SK-N-SH (cell line): ENCODE results near the gene ARGLU1.

Experiments used
- EP300 ChIP-seq, 2 experiments: IDR thresholded peaks; 2 replicates each; pipeline versions ENCODE4 v1.4.0 to v1.6.1; 2012; ENCODE audit warnings: borderline replicate concordance in 1 of 2, low read depth in 1 of 2, low read length in 1 of 2
- EZH2phosphoT487 ChIP-seq: fragments of 200-600 bp; sonication (generic); IDR thresholded peaks from 2 replicates; pipeline ENCODE4 v1.6.1; 2017; ENCODE audit warnings: low read depth, mixed run types, mild to moderate bottlenecking, antibody characterized with exemption, moderate library complexity, borderline replicate concordance
- JUND ChIP-seq: IDR thresholded peaks from 2 replicates; pipeline ENCODE4 v1.4.0; 2012
- MAX ChIP-seq: IDR thresholded peaks from 2 replicates; pipeline ENCODE4 v1.4.0; 2012; ENCODE audit warnings: low read depth
- POLR2AphosphoS5 ChIP-seq: IDR thresholded peaks from 2 replicates; pipeline ENCODE4 v1.6.1; 2012; ENCODE audit warnings: low read depth, low read length
- REST ChIP-seq: IDR thresholded peaks from 2 replicates; pipeline ENCODE4 v1.6.1; 2012; ENCODE audit warnings: mild to moderate bottlenecking, low read depth, low read length, moderate library complexity
- RFX5 ChIP-seq: IDR thresholded peaks from 2 replicates; pipeline ENCODE4 v1.6.1; 2012; ENCODE audit warnings: mild to moderate bottlenecking, improper control_type of control experiment, low read length
- RXRA ChIP-seq: IDR thresholded peaks from 2 replicates; pipeline ENCODE4 v1.4.0; 2012; ENCODE audit warnings: low read depth, mild to moderate bottlenecking, borderline replicate concordance
- SMC3 ChIP-seq: IDR thresholded peaks from 2 replicates; pipeline ENCODE4 v1.6.1; 2012; ENCODE audit warnings: low read depth, low read length, improper control_type of control experiment
- TCF12 ChIP-seq: IDR thresholded peaks from 2 replicates; pipeline ENCODE4 v1.4.0; 2012
- TEAD4 ChIP-seq: IDR thresholded peaks from 2 replicates; pipeline ENCODE4 v1.4.0; 2012; ENCODE audit warnings: mild to moderate bottlenecking, borderline replicate concordance; ENCODE audit not compliant: insufficient read depth
- USF1 ChIP-seq: IDR thresholded peaks from 2 replicates; pipeline ENCODE4 v1.4.0; 2012; ENCODE audit warnings: low read depth, borderline replicate concordance
- YY1 ChIP-seq: IDR thresholded peaks from 2 replicates; pipeline ENCODE4 v1.4.0; 2012; ENCODE audit warnings: low read depth, mild to moderate bottlenecking
- TF ChIP-seq, protein P1 (sequence below): fragments of 200-600 bp; sonication (generic); IDR thresholded peaks from 2 replicates; pipeline ENCODE4 v1.6.1; 2017; ENCODE audit warnings: antibody characterized with exemption, mild to moderate bottlenecking, moderate library complexity

- TF ChIP-seq JUND (no peak), SMC3 (no peak), MAX (no peak), TCF12 (no peak), EP300 (IDR thresholded peaks at IDR 0.05; ENCODE audit: borderline replicate concordance in 1 of 2, low read depth in 1 of 2, low read length in 1 of 2) (no peak), USF1 (no peak), RFX5 (no peak), TEAD4 (no peak), REST (no peak), RXRA (no peak), YY1 (no peak), EZH2phosphoT487 (no peak), POLR2AphosphoS5 (no peak)
- TF ChIP-seq, protein P1, sequence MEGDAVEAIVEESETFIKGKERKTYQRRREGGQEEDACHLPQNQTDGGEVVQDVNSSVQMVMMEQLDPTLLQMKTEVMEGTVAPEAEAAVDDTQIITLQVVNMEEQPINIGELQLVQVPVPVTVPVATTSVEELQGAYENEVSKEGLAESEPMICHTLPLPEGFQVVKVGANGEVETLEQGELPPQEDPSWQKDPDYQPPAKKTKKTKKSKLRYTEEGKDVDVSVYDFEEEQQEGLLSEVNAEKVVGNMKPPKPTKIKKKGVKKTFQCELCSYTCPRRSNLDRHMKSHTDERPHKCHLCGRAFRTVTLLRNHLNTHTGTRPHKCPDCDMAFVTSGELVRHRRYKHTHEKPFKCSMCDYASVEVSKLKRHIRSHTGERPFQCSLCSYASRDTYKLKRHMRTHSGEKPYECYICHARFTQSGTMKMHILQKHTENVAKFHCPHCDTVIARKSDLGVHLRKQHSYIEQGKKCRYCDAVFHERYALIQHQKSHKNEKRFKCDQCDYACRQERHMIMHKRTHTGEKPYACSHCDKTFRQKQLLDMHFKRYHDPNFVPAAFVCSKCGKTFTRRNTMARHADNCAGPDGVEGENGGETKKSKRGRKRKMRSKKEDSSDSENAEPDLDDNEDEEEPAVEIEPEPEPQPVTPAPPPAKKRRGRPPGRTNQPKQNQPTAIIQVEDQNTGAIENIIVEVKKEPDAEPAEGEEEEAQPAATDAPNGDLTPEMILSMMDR: no peak
Measured at GRCh38 chr13:106493533-106494220, 74.3 kb downstream of the ARGLU1 start.
